Vagina (tissue), 2 donors: Measurements from ENCODE around the gene IL11.

ENCODE experiments used
- POLR2AphosphoS5 ChIP-seq, 2 donors: sonication (generic); formaldehyde crosslinking; IDR thresholded peaks; one replicate each; pipeline ENCODE4 v1.9.0; 2017; ENCODE audit warnings: antibody characterized with exemption in 2 of 2, mild to moderate bottlenecking in 2 of 2, low read depth in 1 of 2; ENCODE audit not compliant: insufficient read depth in 1 of 2
- TF ChIP-seq, protein P1 (sequence below), 3 experiments: fragments of 450-650 bp in 2 of 3; fragments of 200-600 bp in 1 of 3; sonication (generic) in 1 of 3; IDR thresholded peaks; one replicate each; pipeline ENCODE4 v1.5.1; 2017 to 2019; ENCODE audit warnings: antibody characterized with exemption in 3 of 3, mild to moderate bottlenecking in 2 of 3, moderate library complexity in 2 of 3

DNA sequence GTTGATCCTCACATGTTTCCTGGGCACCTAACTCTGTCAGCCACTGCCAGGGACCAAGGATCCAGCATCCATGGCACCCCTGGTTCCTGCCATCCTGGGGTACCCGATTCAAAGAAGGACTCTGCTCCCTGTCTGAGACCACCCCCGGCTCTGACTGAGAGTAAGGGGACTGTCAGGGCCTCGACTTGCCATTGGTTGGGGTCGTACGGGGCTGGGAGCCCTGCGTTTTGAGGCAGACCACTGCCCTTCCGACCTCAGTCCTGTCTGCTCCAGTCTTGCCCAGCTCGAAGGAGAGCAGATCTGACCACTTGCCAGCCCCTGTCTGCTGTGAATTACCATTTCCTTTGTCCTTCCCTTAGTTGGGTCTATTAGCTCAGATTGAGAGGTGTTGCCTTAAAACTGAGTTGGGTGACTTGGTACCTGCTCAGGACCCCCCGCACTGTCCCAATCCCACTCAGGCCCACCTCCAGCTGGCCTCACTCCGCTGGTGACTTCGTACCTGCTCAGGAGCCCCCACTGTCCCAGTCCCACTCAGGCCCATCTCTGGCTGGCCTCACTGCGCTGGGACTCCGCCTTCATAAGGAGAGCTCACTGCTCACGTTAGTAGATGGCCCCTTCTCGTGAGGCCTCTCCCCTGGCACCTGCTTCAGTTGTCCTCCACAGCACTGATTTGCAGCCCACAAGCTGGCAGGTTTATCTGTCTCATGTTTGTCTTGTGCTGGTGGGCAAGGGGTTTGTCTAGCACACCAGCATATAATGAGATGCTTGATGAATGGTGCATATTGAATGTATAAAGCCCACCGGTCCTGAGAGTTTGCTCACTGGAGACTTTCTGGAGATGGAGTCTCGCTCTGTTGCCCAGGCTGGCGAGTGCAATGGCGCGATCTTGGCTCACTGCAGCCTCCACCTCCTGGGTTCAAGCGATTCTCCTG, 19.4 kb upstream of the IL11 start:
- no peak for TF ChIP-seq POLR2AphosphoS5 (IDR thresholded peaks at IDR 0.05; ENCODE audit: insufficient read depth in 1 of 2, low read depth in 1 of 2)
- TF ChIP-seq, protein P1, sequence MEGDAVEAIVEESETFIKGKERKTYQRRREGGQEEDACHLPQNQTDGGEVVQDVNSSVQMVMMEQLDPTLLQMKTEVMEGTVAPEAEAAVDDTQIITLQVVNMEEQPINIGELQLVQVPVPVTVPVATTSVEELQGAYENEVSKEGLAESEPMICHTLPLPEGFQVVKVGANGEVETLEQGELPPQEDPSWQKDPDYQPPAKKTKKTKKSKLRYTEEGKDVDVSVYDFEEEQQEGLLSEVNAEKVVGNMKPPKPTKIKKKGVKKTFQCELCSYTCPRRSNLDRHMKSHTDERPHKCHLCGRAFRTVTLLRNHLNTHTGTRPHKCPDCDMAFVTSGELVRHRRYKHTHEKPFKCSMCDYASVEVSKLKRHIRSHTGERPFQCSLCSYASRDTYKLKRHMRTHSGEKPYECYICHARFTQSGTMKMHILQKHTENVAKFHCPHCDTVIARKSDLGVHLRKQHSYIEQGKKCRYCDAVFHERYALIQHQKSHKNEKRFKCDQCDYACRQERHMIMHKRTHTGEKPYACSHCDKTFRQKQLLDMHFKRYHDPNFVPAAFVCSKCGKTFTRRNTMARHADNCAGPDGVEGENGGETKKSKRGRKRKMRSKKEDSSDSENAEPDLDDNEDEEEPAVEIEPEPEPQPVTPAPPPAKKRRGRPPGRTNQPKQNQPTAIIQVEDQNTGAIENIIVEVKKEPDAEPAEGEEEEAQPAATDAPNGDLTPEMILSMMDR (IDR thresholded peaks at IDR 0.05), result no peak
